Measurements from ENCODE around the gene MMRN2.

The MMRN2 gene

DNA sequence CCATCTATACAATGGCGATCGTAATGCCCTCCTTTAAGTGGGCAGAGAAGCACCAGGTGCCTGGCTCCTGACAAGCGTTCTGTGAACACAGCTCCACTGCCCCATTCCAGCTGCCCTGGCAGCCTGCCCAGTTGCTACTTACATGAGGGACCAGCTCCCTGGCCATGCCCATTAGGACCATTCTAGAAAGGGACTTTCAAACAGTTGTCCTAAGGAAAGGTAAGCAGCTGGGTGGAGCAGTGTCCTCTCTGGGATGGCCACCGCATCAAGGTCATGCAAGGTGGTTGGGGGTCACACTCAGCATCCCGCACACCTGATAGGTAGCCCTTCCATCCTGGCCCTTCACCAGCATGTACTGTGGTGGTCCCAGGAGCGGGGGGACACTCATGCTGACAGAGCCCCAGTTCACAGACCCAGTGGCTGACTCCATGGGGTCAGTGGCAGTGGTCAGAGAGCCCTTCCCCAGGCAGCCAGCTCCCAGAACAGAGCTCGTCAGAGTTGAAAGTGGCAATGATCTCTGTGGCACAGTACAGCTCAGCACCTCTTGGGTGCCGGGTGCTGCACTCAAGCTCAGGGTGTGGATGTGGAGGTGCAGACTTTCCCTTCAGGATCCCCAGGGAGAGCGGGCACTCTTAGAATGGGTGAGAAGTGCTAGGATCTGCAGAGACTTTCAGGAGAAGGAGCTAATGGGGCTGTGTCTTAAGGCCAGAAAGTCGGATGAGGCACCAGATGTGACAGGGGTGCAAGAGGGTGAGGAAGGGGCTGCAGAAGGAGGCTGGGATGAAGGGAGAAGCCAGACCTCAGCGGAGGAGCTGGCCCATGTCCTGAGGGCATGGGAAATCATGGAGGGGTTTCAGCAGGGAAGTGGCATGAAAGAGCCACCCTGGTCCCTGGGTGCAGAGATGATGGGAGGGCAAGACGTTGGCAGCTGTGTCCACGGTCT is 10.9 kb downstream of the MMRN2 start:
- H3K4me3 ChIP-seq (ENCODE audit: low read depth, low read length), result no peak overlapping the region
- no peak for DNase-seq (ENCODE audit: low read depth)
- TF ChIP-seq, protein P1, sequence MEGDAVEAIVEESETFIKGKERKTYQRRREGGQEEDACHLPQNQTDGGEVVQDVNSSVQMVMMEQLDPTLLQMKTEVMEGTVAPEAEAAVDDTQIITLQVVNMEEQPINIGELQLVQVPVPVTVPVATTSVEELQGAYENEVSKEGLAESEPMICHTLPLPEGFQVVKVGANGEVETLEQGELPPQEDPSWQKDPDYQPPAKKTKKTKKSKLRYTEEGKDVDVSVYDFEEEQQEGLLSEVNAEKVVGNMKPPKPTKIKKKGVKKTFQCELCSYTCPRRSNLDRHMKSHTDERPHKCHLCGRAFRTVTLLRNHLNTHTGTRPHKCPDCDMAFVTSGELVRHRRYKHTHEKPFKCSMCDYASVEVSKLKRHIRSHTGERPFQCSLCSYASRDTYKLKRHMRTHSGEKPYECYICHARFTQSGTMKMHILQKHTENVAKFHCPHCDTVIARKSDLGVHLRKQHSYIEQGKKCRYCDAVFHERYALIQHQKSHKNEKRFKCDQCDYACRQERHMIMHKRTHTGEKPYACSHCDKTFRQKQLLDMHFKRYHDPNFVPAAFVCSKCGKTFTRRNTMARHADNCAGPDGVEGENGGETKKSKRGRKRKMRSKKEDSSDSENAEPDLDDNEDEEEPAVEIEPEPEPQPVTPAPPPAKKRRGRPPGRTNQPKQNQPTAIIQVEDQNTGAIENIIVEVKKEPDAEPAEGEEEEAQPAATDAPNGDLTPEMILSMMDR (IDR thresholded peaks at IDR 0.05; ENCODE audit: low read depth, low read length, missing control alignments), result no peak

DNA sequence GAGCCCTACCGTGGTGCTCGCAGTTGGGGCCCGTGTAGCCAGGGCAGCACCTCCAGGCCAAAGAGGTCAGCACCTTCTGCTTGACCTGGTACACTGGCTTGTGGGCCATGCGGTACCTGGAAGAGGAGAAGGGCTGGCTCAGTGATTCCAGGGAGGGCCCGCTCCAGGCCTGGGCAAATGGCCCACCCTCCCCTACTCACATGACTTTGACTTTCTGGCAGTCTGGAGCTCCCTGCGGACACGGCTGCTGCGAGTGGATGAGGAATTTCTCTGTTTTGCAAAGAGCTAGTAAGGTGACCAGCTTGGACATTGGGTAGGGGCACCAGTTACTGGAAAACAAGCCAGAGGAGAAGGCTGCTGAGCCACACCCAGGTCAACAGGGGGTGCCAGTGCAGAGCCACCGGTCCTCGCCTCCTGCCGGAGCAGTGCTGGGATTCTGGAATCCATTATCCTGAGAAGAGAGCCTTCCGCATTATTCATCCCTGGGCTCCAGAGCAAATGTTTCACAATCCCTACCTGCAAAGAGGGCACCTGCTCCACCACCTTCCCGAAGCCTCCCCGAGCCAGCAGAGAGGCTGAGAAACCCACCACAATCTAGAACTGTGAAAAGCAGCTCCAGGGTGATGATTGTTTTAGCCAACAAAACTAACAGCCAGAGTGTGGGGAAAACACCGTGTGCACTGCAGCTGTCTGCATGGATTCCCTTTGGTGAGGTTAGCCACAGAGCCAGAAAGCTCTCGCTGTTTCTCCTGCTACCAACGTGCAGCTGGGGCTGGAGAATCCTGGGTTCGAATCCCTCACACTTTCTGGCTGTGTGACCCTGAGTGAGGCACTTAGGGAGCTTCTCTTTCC is 11.8 kb downstream of the MMRN2 start:
- no peak for DNase-seq (ENCODE audit: low read depth)
- TF ChIP-seq, protein P1 (IDR thresholded peaks at IDR 0.05; ENCODE audit: low read depth, low read length, missing control alignments), result peak; percentile 13
- H3K4me3 ChIP-seq (ENCODE audit: low read depth, low read length), result no peak overlapping the region

DNA sequence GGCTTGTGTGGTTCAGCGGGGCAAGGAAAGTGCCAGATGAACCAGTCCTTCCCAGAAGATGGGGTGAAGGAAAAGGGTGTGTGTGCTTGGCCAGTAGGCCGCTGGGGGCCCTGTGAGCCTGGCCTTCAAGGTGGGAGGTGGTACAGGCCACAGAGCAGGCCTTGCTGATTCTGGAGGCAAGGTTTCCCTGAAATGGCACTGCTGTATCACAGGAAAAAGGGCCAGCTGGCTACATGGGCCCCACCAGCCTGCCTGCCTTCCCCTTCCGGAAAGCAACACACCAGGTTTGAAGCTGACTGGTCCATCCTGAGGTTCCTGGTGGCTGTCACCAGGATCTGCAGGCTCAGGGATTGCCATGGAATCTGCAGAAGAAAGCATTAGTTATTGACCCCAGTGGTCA is 12.5 kb downstream of the MMRN2 start:
- no peak for DNase-seq (ENCODE audit: low read depth)
- TF ChIP-seq, protein P1 (IDR thresholded peaks at IDR 0.05; ENCODE audit: low read depth, low read length, missing control alignments), result no peak
- no peak overlapping the region for H3K4me3 ChIP-seq (ENCODE audit: low read depth, low read length)

DNA sequence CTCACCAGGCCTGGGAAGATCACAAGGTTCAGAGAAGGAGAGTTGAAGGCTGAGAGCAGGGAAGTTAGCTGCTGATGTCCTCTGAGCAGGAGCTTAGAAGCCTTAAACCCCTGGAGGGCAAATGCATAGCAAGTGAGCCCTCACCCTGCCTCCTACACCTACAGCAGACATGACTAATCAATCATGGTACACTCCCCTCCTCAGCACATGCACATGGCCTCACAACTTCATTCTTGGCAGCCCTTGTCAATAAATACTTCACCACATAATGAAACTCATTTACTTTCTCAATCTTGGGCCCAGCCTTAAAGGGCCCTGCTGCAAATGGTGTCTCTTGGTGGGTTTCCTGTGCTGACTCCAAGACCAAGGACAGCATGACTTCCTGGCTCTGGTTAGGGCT is 12.9 kb downstream of the MMRN2 start:
- TF ChIP-seq, protein P1 (IDR thresholded peaks at IDR 0.05; ENCODE audit: low read depth, low read length, missing control alignments), result no peak
- no peak overlapping the region for H3K4me3 ChIP-seq (ENCODE audit: low read depth, low read length)
- no peak for DNase-seq (ENCODE audit: low read depth)

DNA sequence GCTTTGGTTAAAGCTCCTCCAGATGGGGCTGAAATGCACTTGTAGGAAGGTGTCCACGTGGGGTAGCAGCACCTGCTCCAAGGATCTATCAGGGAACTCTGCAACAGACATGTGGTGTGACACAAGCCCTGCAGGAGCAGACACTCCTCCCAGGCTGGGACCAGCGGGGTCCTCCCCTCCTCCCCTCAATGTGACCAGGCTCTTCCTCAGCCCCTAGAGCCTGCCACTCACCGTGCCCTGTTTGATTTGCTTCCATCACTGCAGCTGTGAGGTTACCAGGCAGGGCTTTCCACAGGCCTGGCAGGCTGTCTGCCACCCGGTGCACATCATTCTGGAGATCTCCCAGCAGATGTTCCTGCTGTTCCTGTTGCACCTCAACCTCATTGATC is 13.4 kb downstream of the MMRN2 start:
- TF ChIP-seq, protein P1 (IDR thresholded peaks at IDR 0.05; ENCODE audit: low read depth, low read length, missing control alignments), result no peak
- H3K4me3 ChIP-seq (ENCODE audit: low read depth, low read length), result no peak overlapping the region

DNA sequence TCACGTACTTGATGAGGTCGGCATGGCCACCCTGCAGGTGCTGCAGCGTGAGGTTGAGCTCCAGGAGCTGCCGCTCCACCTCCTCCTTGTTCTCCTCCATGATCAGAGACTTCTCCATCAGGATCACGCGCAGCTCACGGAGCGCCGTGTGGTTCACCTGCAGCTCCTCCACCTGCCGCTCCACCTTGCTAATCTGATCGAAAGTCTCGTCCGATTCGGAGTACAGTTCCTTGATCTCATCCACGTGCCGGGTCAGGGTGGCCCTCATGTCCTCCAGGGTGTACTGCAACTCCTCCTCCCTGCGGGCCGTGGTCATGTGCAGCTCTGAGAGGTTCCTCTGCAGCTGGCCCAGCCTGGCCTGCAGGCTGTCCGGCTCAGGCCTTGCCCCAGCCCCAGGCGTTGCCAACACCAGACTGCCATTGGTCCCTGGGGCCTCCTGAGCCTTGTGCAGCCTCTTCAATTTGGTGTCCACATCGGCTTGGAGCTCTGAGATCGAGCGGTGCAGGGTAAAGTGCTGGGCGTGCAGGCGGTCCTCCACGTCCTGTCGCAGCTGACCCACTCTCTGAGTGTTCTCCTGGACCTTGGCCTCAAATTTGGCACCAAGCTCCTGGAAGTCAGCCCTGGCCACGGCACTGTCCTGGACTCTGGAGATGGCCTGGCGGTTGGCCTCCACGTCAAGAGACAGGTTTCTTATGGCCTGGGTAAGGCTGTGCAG is 13.9 kb downstream of the MMRN2 start:
- TF ChIP-seq, protein P1 (IDR thresholded peaks at IDR 0.05; ENCODE audit: low read depth, low read length, missing control alignments), result no peak
- DNase-seq (ENCODE audit: low read depth), result no peak
- H3K4me3 ChIP-seq (ENCODE audit: low read depth, low read length), result no peak overlapping the region

More for the DNA sequence above, 13.4 kb downstream of the MMRN2 start:
- no peak for DNase-seq (ENCODE audit: low read depth)

Data from GM12864 (cell line).